Caco-2 (cell line): Measurements from ENCODE around the gene SNU13. TPM values are rescaled to one million over a fixed set of nuclear protein-coding genes. Genes with fewer than 3 reads are reported as not detected.
A peak's percentile ranks its signal among the peaks of the same experiment; 100 is the strongest.
"Not testable (repeated sequence)": the region's sequence is repeated elsewhere in the genome, so short reads cannot be mapped to it uniquely, and the experiment has no call there.

Source experiments
- Bru-seq: library from RNA; stranded (reverse); fragments of 400-500 nt; gene quantifications from one replicate; lab custom pipeline; 2021; lab: Mats Ljungman, UMichigan
- BruChase-seq, 2 experiments: library from RNA; stranded (reverse); fragments of 400-500 nt; gene quantifications; one replicate each; lab custom pipeline; 2021; lab: Mats Ljungman, UMichigan
- BruUV-seq: library from RNA; stranded (reverse); fragments of 400-500 nt; replicated peaks from 2 replicates; lab custom pipeline; 2021; lab: Mats Ljungman, UMichigan
- CTCF ChIA-PET: fragments of 300-600 bp; sonication (Branson Sonifier 250); formaldehyde crosslinking; loops from one replicate; lab custom pipeline; 2022; ENCODE audit warnings: antibody characterized with exemption; lab: Charles Lee
- POLR2A ChIA-PET: fragments of 300-600 bp; sonication (Branson Sonifier 250); formaldehyde crosslinking; loops from one replicate; lab custom pipeline; 2022; ENCODE audit warnings: antibody characterized with exemption; lab: Charles Lee
- DNase-seq, 2 experiments: peaks; one replicate each; pipeline versions ENCODE4 v3.0.0 to v3.0.0-alpha.2; 2020 to 2022
- H3K27me3 ChIP-seq: replicated peaks from 2 replicates; pipeline ENCODE4 v1.6.0; 2011; ENCODE audit warnings: low read length; ENCODE audit not compliant: control insufficient read depth, insufficient read depth
- H3K36me3 ChIP-seq: 2 replicates; pipeline ENCODE4 v1.5.1; 2011; ENCODE audit warnings: low read length; ENCODE audit not compliant: control insufficient read depth, insufficient read depth
- H3K4me1 ChIP-seq: fragments of 250-450 bp; sonication (Bioruptor Pico); 2 replicates; pipeline ENCODE4 v1.5.1; 2020; ENCODE audit warnings: mild to moderate bottlenecking
- H3K4me3 ChIP-seq: 2 replicates; pipeline ENCODE4 v1.5.1; 2011; ENCODE audit warnings: low read depth, mild to moderate bottlenecking, control low read depth, low read length
- H3K9me3 ChIP-seq: fragments of 250-450 bp; sonication (Bioruptor Pico); 2 replicates; pipeline ENCODE4 v1.5.1; 2020; ENCODE audit warnings: mild to moderate bottlenecking, moderate library complexity
- H3K27ac Mint-ChIP-seq: one replicate; pipeline ENCODE4 v1.8.0; 2022; ENCODE audit warnings: mixed read lengths; ENCODE audit not compliant: unreplicated experiment
- H3K27me3 Mint-ChIP-seq: one replicate; pipeline ENCODE4 v1.8.0; 2022; ENCODE audit warnings: mixed read lengths; ENCODE audit not compliant: insufficient read depth, unreplicated experiment
- H3K36me3 Mint-ChIP-seq: one replicate; pipeline ENCODE4 v1.8.0; 2022; ENCODE audit warnings: mild to moderate bottlenecking, mixed read lengths; ENCODE audit not compliant: insufficient read depth, unreplicated experiment
- H3K4me1 Mint-ChIP-seq: one replicate; pipeline ENCODE4 v1.8.0; 2022; ENCODE audit warnings: low read depth, mixed read lengths; ENCODE audit not compliant: unreplicated experiment
- H3K4me3 Mint-ChIP-seq: one replicate; pipeline ENCODE4 v1.8.0; 2022; ENCODE audit warnings: mild to moderate bottlenecking, moderate library complexity, mixed read lengths; ENCODE audit not compliant: unreplicated experiment
- H3K9me3 Mint-ChIP-seq: one replicate; pipeline ENCODE4 v1.8.0; 2022; ENCODE audit warnings: mixed read lengths; ENCODE audit not compliant: unreplicated experiment
- intact Hi-C: fragments of 100-400 bp; cut with micrococcal nuclease; formaldehyde crosslinking; loops from one replicate; pipeline ENCODE4 v1.10.0; 2022; ENCODE audit not compliant: unreplicated experiment
- long read RNA-seq: library from polyadenylated mRNA; stranded (forward); transcript quantifications from one replicate; pipeline ENCODE4 v2.0.0, GENCODE V29; 2022
- total RNA-seq: library from RNA; stranded (reverse); gene quantifications from 2 replicates; pipeline ENCODE4 v1.2.3, GENCODE V29; 2022
- TF ChIP-seq, protein P1 (sequence below), 2 experiments: fragments of 200-600 bp in 1 of 2; IDR thresholded peaks; 1 replicate in 1 of 2; 2 replicates in 1 of 2; pipeline versions ENCODE4 v1.5.1 to v1.8.0; 2011 to 2022; ENCODE audit warnings: antibody characterized with exemption in 1 of 2, control low read depth in 1 of 2, inconsistent platforms in 1 of 2, low read depth in 1 of 2, low read length in 1 of 2, mild to moderate bottlenecking in 1 of 2, moderate library complexity in 1 of 2; ENCODE audit not compliant: insufficient read depth in 1 of 2, severe bottlenecking in 1 of 2, unreplicated experiment in 1 of 2

Gene SNU13
- total RNA-seq (172 and 187 TPM in 2 replicates), Bru-seq, nascent RNA (percentile 81 among the genes with signal in this experiment), BruChase-seq, experiment 1, labeled RNA remaining after a 2-hour chase (percentile 81 among the genes with signal in this experiment), BruChase-seq, experiment 2, labeled RNA remaining after a 6-hour chase (percentile 92 among the genes with signal in this experiment)
- long read RNA-seq, transcript SNU13-202 (3 exons, 1,503 nt) = major isoform, 192 of 248 reads
- long read RNA-seq, transcript SNU13-201 (3 exons, 877 nt) = minor isoform, 34 of 248 reads
- long read RNA-seq, partial matches to known transcripts = 5 of 248 reads
- long read RNA-seq, other reads (novel, unspliced or antisense) = 14 of 248 reads

GRCh38 chr22:41688365-41689211 is at the start of gene SNU13:
TSS of gene SNU13 (minus strand) at chr22:41688867. CDS start at chr22:41688796, 71 bp downstream.
- TF ChIP-seq, protein P1, sequence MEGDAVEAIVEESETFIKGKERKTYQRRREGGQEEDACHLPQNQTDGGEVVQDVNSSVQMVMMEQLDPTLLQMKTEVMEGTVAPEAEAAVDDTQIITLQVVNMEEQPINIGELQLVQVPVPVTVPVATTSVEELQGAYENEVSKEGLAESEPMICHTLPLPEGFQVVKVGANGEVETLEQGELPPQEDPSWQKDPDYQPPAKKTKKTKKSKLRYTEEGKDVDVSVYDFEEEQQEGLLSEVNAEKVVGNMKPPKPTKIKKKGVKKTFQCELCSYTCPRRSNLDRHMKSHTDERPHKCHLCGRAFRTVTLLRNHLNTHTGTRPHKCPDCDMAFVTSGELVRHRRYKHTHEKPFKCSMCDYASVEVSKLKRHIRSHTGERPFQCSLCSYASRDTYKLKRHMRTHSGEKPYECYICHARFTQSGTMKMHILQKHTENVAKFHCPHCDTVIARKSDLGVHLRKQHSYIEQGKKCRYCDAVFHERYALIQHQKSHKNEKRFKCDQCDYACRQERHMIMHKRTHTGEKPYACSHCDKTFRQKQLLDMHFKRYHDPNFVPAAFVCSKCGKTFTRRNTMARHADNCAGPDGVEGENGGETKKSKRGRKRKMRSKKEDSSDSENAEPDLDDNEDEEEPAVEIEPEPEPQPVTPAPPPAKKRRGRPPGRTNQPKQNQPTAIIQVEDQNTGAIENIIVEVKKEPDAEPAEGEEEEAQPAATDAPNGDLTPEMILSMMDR (IDR thresholded peaks at IDR 0.05; ENCODE audit: insufficient read depth in 1 of 2, low read depth in 1 of 2, low read length in 1 of 2, severe bottlenecking in 1 of 2, unreplicated experiment in 1 of 2) = no peak
- Histone ChIP-seq H3K27me3 (no peaks in the 10 kb centered on the region), H3K4me1 (peaks cover 6% of the 10 kb centered on the region; the same call in 1 of the 2 replicates), H3K9me3 (no peaks in the 10 kb centered on the region), H3K36me3 (no peaks in the 10 kb centered on the region), H3K4me3 (peak within 1 kb of the TSS; percentile 67)
- Mint-ChIP-seq H3K36me3 (peaks cover 17% of the 10 kb centered on the region), H3K27ac (peak within 1 kb of the TSS; percentile 96), H3K27me3 (no peaks in the 10 kb centered on the region), H3K9me3 (no peaks in the 10 kb centered on the region), H3K4me3 (peak within 1 kb of the TSS; percentile 97), H3K4me1 (no peaks in the 10 kb centered on the region)
- DNase-seq = peak; percentile 90 to 91
- no TSS peak for BruUV-seq
- ChIA-PET POLR2A (interaction anchor here (0.5 to 1.3 kb wide), 6 partner anchors 9 to 112 kb away, joined by 3 to 11 read pairs (median 4); partner anchors contain the start of genes CCDC134, DESI1 and XRCC6), CTCF (interaction anchor here (1.1 to 2.4 kb wide), 2 partner anchors 9 to 58 kb away, joined by 3 to 25 read pairs; no protein-coding TSS in a partner anchor)
- intact Hi-C loops = no loop called here

DNA sequence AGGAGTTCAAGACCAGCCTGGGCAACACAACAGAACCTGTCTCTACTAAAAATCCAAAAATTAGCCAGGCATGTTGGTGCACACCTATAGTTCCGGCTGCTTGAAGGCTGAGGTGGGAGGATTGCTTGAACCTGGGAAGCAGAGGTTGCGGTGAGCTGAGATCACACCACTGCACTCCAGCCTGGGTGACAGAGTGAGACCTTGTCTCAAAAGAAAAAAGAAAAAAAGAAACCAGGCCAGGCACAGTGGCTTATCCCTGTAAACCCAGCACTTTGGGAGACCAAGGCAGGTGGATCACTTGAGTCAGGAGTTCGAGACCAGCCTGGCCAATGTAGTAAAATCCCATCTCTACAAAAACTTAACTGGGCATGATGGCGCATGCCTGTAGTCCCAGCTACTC is 44.6 kb upstream of the SNU13 start:
- H3K27me3 Mint-ChIP-seq, H3K4me1 Mint-ChIP-seq, H3K4me3 ChIP-seq, H3K4me3 Mint-ChIP-seq, H3K36me3 ChIP-seq, H3K4me1 ChIP-seq, H3K9me3 Mint-ChIP-seq, H3K9me3 ChIP-seq, intact Hi-C loops, H3K27ac Mint-ChIP-seq, BruUV-seq, DNase-seq, POLR2A ChIA-PET, H3K27me3 ChIP-seq, H3K36me3 Mint-ChIP-seq: not testable (repeated sequence)
- CTCF ChIA-PET = interaction anchor here (1.9 kb wide), 1 partner anchor 14 kb away, joined by 5 read pairs; no protein-coding TSS in a partner anchor

- intact Hi-C loops = no loop called here
- Mint-ChIP-seq H3K4me1 (no peaks in the 10 kb centered on the region), H3K27me3 (no peaks in the 10 kb centered on the region), H3K36me3 (no peaks in the 10 kb centered on the region), H3K9me3 (no peaks in the 10 kb centered on the region), H3K27ac (no peak overlapping the region), H3K4me3 (no peak overlapping the region)
- Histone ChIP-seq H3K9me3 (no peaks in the 10 kb centered on the region), H3K4me1 (no peaks in the 10 kb centered on the region), H3K27me3 (no peaks in the 10 kb centered on the region), H3K36me3 (no peaks in the 10 kb centered on the region), H3K4me3 (no peak overlapping the region)
- TF ChIP-seq, protein P1 (IDR thresholded peaks at IDR 0.05; ENCODE audit: insufficient read depth in 1 of 2, low read depth in 1 of 2, low read length in 1 of 2, severe bottlenecking in 1 of 2, unreplicated experiment in 1 of 2) = no peak
- no TSS peak for BruUV-seq
- no peak for DNase-seq
- POLR2A ChIA-PET = no interaction called here
- CTCF ChIA-PET = interaction anchor here (1.9 kb wide), 1 partner anchor 15 kb away, joined by 5 read pairs; no protein-coding TSS in a partner anchor
Observed at GRCh38 chr22:41732096-41732772, 43.6 kb upstream of the SNU13 start.
